ENCODE data around the gene SLC36A3.
"Not testable (repeated sequence)": the region's sequence is repeated elsewhere in the genome, so short reads cannot be mapped to it uniquely, and the experiment has no call there.

The SLC36A3 gene

GRCh38 chr5:151239237-151239861 is 64.2 kb downstream of the SLC36A3 start:
- no peak for TF ChIP-seq CTCF (IDR thresholded peaks at IDR 0.05; ENCODE audit: control insufficient read depth, insufficient read depth, low read depth, low read length, missing control alignments)
- DNase-seq (ENCODE audit: low read depth) = no peak
- H3K4me3 ChIP-seq (ENCODE audit: control insufficient read depth, low read depth, low read length) = no peak overlapping the region

DNA sequence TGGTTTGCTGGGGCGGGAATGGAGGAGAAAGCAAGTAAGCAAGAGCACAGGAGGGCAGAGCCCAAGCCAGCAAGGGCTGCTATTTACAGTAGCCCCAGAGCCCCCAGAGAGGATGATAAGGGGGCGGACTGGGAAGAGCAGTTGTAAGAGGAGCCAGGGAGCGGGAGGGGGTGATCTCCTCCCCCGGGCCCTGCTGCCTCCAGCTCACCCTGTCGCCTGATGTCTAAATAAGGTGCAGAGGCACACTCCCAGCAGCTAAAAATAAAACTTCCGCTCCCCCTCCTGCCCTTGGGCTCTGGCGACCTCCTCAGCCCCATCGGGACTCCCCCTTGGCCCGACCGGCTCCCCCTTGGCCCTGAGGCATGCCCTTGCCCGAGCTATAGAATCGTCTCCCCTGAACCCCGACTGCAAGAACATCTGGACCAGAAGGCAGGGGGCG is 65.2 kb downstream of the SLC36A3 start:
- no peak for TF ChIP-seq CTCF (IDR thresholded peaks at IDR 0.05; ENCODE audit: control insufficient read depth, insufficient read depth, low read depth, low read length, missing control alignments)
- DNase-seq (ENCODE audit: low read depth) = no peak
- H3K4me3 ChIP-seq (ENCODE audit: control insufficient read depth, low read depth, low read length) = no peak overlapping the region

DNA sequence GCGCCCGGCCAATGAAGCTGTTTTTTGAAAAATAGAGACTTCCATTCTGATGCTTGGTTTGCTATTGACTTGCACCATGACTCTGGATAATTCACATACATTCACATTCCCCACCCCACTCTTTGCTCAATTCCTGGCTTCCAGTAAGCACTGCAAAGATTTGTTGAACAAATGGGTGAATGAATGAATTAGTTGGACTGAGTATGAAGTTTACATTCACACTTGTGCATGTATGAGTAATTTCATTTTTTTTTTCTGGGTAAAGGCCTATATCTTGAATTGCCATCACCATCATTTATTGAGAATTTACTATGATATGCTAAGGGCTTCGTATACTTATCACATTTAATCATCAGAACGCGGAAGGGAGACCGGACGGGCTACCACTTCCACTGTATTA is 65.9 kb downstream of the SLC36A3 start:
- H3K4me3 ChIP-seq (ENCODE audit: control insufficient read depth, low read depth, low read length) = no peak overlapping the region
- DNase-seq (ENCODE audit: low read depth) = no peak
- no peak for TF ChIP-seq CTCF (IDR thresholded peaks at IDR 0.05; ENCODE audit: control insufficient read depth, insufficient read depth, low read depth, low read length, missing control alignments)

- DNase-seq (ENCODE audit: low read depth) = no peak
- TF ChIP-seq CTCF (IDR thresholded peaks at IDR 0.05; ENCODE audit: control insufficient read depth, insufficient read depth, low read depth, low read length, missing control alignments) = no peak
- no peak overlapping the region for H3K4me3 ChIP-seq (ENCODE audit: control insufficient read depth, low read depth, low read length)
Measured at GRCh38 chr5:151236888-151237287, 66.7 kb downstream of the SLC36A3 start.

GRCh38 chr5:151235239-151235571 is 68.4 kb downstream of the SLC36A3 start:
- H3K4me3 ChIP-seq (ENCODE audit: control insufficient read depth, low read depth, low read length); DNase-seq (ENCODE audit: low read depth): not testable (repeated sequence)

GRCh38 chr5:151234476-151235238 is 68.9 kb downstream of the SLC36A3 start:
- no peak overlapping the region for H3K4me3 ChIP-seq (ENCODE audit: control insufficient read depth, low read depth, low read length)
- no peak for TF ChIP-seq CTCF (IDR thresholded peaks at IDR 0.05; ENCODE audit: control insufficient read depth, insufficient read depth, low read depth, low read length, missing control alignments)
- DNase-seq (ENCODE audit: low read depth) = no peak

GRCh38 chr5:151233616-151234085 is 69.9 kb downstream of the SLC36A3 start:
- TF ChIP-seq CTCF (IDR thresholded peaks at IDR 0.05; ENCODE audit: control insufficient read depth, insufficient read depth, low read depth, low read length, missing control alignments) = no peak
- no peak for DNase-seq (ENCODE audit: low read depth)
- H3K4me3 ChIP-seq (ENCODE audit: control insufficient read depth, low read depth, low read length) = no peak overlapping the region
